Neutrophil (primary cell): ENCODE data around the gene FBXW4.

ENCODE experiments used
- H3K27ac ChIP-seq: fragments of 200-600 bp; sonication (generic); 2 replicates; pipeline ENCODE4 v1.5.1; 2016; ENCODE audit warnings: mild to moderate bottlenecking, moderate library complexity
- H3K27me3 ChIP-seq: fragments of 200-600 bp; sonication (generic); 2 replicates; pipeline ENCODE4 v1.6.0; 2016; ENCODE audit warnings: mild to moderate bottlenecking
- H3K36me3 ChIP-seq: fragments of 200-600 bp; sonication (generic); 2 replicates; pipeline ENCODE4 v1.5.1; 2017
- H3K4me1 ChIP-seq, 2 experiments: fragments of 200-600 bp in 1 of 2; sonication (generic) in 1 of 2; 1 replicate in 1 of 2; 2 replicates in 1 of 2; pipeline versions ENCODE4 v1.5.1 to v1.6.1; 2013 to 2016; ENCODE audit warnings: low read depth in 1 of 2, low read length in 1 of 2, mild to moderate bottlenecking in 1 of 2, moderate library complexity in 1 of 2; ENCODE audit not compliant: control insufficient read depth in 1 of 2, insufficient read depth in 1 of 2
- H3K4me3 ChIP-seq, 2 experiments: fragments of 200-600 bp in 1 of 2; sonication (generic) in 1 of 2; 1 replicate in 1 of 2; 2 replicates in 1 of 2; pipeline ENCODE4 v1.5.1; 2013 to 2016; ENCODE audit warnings: low read depth in 1 of 2, low read length in 1 of 2, mild to moderate bottlenecking in 1 of 2, moderate library complexity in 1 of 2
- H3K9me3 ChIP-seq: fragments of 200-600 bp; sonication (generic); 2 replicates; pipeline ENCODE4 v1.5.1; 2016
- CTCF ChIP-seq: fragments of 200-600 bp; sonication (generic); IDR thresholded peaks from 2 replicates; pipeline ENCODE4 v1.5.1; 2016; ENCODE audit warnings: antibody characterized with exemption

FBXW4 gene

GRCh38 chr10:101658975-101659374, 36.0 kb downstream of the FBXW4 start:
- no peak overlapping the region for H3K4me3 ChIP-seq
- TF ChIP-seq CTCF = no peak
- H3K4me1 ChIP-seq = no peaks in the 10 kb centered on the region
- no peaks in the 10 kb centered on the region for H3K27me3 ChIP-seq
- no peaks in the 10 kb centered on the region for H3K9me3 ChIP-seq
- no peak overlapping the region for H3K27ac ChIP-seq
- peaks cover 86% of the 10 kb centered on the region for H3K36me3 ChIP-seq

DNA sequence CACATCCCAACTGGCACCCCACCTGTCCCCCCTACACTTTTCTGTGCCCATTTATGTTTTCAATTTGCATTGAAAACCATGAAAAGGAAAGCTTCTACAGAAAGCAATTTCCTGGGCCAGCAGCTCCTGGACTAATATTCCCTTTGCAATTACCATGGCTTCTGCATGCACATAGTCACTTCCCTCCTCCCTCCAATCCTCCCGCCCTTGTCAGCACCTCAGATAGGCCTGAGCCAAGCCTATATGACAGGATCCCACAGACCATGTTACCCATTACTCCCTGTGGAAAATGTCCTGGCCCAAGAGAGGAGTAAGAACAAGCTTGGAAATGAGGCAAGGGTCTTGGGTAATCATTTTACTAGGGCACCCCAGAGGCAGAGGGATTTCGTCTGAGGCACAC, 38.1 kb downstream of the FBXW4 start:
- no peak overlapping the region for H3K27ac ChIP-seq
- no peaks in the 10 kb centered on the region for H3K27me3 ChIP-seq
- H3K36me3 ChIP-seq = peaks cover 69% of the 10 kb centered on the region
- no peaks in the 10 kb centered on the region for H3K4me1 ChIP-seq
- TF ChIP-seq CTCF = no peak
- no peak overlapping the region for H3K4me3 ChIP-seq
- no peaks in the 10 kb centered on the region for H3K9me3 ChIP-seq

DNA sequence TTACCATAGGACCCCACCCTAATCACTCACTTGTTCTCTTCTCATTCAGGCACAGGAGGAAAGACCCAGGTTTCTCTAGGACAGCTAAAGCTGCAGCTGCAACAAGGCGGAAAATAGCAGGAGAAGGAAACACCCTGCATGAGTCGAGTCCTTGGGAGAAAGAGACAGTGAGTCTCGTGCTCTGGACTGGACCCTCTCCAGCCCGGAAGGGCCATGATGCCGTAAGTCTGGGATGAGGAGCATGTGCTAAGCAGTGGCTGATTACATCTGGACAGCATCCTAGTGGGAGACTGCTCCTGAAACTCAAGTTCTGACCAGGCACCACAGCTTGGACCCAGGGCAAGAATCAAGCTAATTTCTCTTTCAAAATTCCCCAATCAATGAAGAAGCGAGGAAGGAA, 39.4 kb downstream of the FBXW4 start:
- H3K9me3 ChIP-seq = no peaks in the 10 kb centered on the region
- no peak overlapping the region for H3K4me3 ChIP-seq
- peaks cover 69% of the 10 kb centered on the region for H3K36me3 ChIP-seq
- no peak for TF ChIP-seq CTCF
- H3K4me1 ChIP-seq = no peaks in the 10 kb centered on the region
- H3K27ac ChIP-seq = no peak overlapping the region
- no peaks in the 10 kb centered on the region for H3K27me3 ChIP-seq

DNA sequence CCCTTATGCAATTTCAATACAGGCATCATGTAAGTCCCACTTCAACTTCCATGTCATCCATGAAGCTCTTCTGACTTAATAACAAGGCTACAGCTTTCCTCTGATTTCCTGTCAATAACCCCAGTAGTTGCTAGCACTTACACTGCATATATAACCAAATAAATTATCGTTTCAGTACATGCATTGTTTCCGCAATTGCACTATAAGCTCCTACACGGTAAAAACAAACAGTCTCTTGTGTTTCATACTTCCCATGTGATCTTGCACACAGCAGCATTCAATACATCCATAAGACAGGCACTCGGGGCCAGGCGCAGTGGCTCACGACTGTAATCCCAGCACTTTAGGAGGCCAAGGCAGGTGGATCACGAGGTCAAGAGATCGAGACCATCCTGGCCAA, 41.4 kb downstream of the FBXW4 start:
- Histone ChIP-seq H3K9me3 (no peaks in the 10 kb centered on the region), H3K4me3 (no peak overlapping the region), H3K4me1 (no peaks in the 10 kb centered on the region), H3K27me3 (no peaks in the 10 kb centered on the region), H3K36me3 (peaks cover 67% of the 10 kb centered on the region), H3K27ac (no peak overlapping the region)
- TF ChIP-seq CTCF = no peak

DNA sequence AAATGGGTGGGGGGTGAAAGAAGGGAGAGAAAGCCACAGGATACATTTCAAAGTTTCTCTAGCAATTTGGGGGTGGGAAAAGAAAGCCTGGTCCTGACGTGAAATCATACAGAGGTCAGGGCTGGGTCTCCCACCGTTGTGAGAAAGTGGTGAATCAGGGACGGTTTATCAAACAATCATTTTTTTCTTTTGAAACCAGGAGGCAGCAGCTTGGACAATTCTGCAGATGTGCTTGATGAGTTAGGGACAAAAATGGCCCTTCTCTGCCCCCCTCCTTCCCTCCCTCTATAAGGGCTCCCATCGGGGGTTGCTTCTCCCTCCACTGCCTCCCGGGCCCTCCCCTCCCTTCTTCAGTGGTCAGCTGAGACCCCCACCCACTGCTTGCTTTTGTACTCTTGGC, 43.6 kb downstream of the FBXW4 start:
- Histone ChIP-seq H3K27ac (no peak overlapping the region), H3K4me1 (no peaks in the 10 kb centered on the region), H3K9me3 (no peaks in the 10 kb centered on the region), H3K36me3 (peaks cover 62% of the 10 kb centered on the region), H3K4me3 (no peak overlapping the region), H3K27me3 (no peaks in the 10 kb centered on the region)
- TF ChIP-seq CTCF = no peak

GRCh38 chr10:101650863-101651262, 44.1 kb downstream of the FBXW4 start:
- no peak overlapping the region for H3K27ac ChIP-seq
- H3K4me3 ChIP-seq = no peak overlapping the region
- H3K36me3 ChIP-seq = peaks cover 58% of the 10 kb centered on the region
- no peaks in the 10 kb centered on the region for H3K9me3 ChIP-seq
- no peaks in the 10 kb centered on the region for H3K27me3 ChIP-seq
- no peak for TF ChIP-seq CTCF
- H3K4me1 ChIP-seq = no peaks in the 10 kb centered on the region
